ENCODE measurements around the gene APEH. TPM values are rescaled to one million over a fixed set of nuclear protein-coding genes. Genes with fewer than 3 reads are reported as not detected.

APEH gene
- total RNA-seq, 1 experiment from 2014 or later = 215 TPM

DNA sequence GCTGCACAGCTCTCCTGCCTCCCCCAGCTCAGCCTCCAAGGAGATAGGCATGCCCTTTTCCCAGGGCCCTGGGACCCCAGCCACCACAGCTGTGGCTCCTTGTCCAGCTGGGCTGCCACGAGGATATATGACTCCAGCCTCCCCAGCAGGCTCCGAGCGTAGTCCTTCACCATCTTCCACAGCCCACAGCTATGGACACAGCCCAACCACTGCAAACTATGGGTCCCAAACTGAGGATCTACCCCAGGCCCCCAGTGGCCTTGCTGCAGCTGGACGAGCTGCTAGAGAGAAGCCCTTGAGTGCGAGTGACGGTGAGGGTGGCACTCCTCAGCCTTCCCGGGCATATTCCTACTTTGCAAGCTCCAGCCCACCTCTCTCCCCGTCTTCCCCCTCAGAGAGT is 20.5 kb upstream of the APEH start:
- TF ChIP-seq, protein P1, sequence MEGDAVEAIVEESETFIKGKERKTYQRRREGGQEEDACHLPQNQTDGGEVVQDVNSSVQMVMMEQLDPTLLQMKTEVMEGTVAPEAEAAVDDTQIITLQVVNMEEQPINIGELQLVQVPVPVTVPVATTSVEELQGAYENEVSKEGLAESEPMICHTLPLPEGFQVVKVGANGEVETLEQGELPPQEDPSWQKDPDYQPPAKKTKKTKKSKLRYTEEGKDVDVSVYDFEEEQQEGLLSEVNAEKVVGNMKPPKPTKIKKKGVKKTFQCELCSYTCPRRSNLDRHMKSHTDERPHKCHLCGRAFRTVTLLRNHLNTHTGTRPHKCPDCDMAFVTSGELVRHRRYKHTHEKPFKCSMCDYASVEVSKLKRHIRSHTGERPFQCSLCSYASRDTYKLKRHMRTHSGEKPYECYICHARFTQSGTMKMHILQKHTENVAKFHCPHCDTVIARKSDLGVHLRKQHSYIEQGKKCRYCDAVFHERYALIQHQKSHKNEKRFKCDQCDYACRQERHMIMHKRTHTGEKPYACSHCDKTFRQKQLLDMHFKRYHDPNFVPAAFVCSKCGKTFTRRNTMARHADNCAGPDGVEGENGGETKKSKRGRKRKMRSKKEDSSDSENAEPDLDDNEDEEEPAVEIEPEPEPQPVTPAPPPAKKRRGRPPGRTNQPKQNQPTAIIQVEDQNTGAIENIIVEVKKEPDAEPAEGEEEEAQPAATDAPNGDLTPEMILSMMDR (conservative IDR thresholded peaks at IDR 0.05) = no peak

More for the DNA sequence above, 20.5 kb upstream of the APEH start:
- Histone ChIP-seq H2BK120ac (ENCODE audit: low read depth, low read length, poor library complexity, severe bottlenecking) (no peak overlapping the region), H3K23me2 (ENCODE audit: insufficient read length, low read depth, low read length, poor library complexity, severe bottlenecking) (no peaks in the 10 kb centered on the region), H3K56ac (ENCODE audit: insufficient read length, low read depth, low read length) (no peak overlapping the region), H3K4me1 (ENCODE audit: insufficient read depth, low read length) (no peaks in the 10 kb centered on the region), H3K14ac (ENCODE audit: insufficient read depth, low read length) (no peak overlapping the region; the same call in 1 of the 2 replicates), H3K9ac (ENCODE audit: extremely low read depth, insufficient read length, low read length) (no peak overlapping the region), H2AFZ (ENCODE audit: low read length) (no peak overlapping the region), H4K8ac (replicated peaks; ENCODE audit: insufficient read length, low read depth, low read length) (no peak overlapping the region), H3T11ph (ENCODE audit: low read length) (no peak overlapping the region), H3K27me3 (ENCODE audit: insufficient read depth, low read length) (no peaks in the 10 kb centered on the region), H2BK15ac (ENCODE audit: low read depth, low read length) (no peak overlapping the region), H3K9me3 (ENCODE audit: control insufficient read depth, low read depth, low read length) (no peaks in the 10 kb centered on the region), H4K20me1 (ENCODE audit: control insufficient read depth, insufficient read depth, insufficient read length) (no peaks in the 10 kb centered on the region), H2BK5ac (ENCODE audit: insufficient read length, low read length) (no peak overlapping the region), H3K4ac (ENCODE audit: low read depth, low read length) (no peak overlapping the region), H2BK20ac (ENCODE audit: low read depth, low read length, poor library complexity, severe bottlenecking) (no peak overlapping the region), H3K27ac (ENCODE audit: insufficient read length, low read depth, low read length) (no peak overlapping the region), H3K4me2 (ENCODE audit: insufficient read depth, insufficient read length, low read length) (no peak overlapping the region), H2BK12ac (ENCODE audit: insufficient read length, low read depth, low read length) (no peak overlapping the region), H3K23ac (ENCODE audit: insufficient read length, low read depth, low read length) (no peak overlapping the region), H3K79me2 (ENCODE audit: insufficient read depth, low read length) (no peaks in the 10 kb centered on the region), H3K18ac (ENCODE audit: insufficient read length, low read depth, low read length) (no peak overlapping the region), H4K91ac (ENCODE audit: insufficient read length, low read depth, low read length) (no peak overlapping the region), H2AK5ac (ENCODE audit: insufficient read length, low read length) (no peak overlapping the region), H3K79me1 (ENCODE audit: insufficient read depth, low read depth, low read length, poor library complexity, severe bottlenecking) (no peaks in the 10 kb centered on the region), H4K5ac (ENCODE audit: insufficient read length, low read depth, low read length) (no peak overlapping the region)
- Mint-ChIP-seq H3K27me3 (ENCODE audit: low read depth) (no peaks in the 10 kb centered on the region), H3K9me3 (no peaks in the 10 kb centered on the region), H3K36me3 (ENCODE audit: insufficient read depth in 1 of 3, low read depth in 3 of 3) (no peaks in the 10 kb centered on the region; a peak in 1 of 7 replicates), H3K4me1 (no peaks in the 10 kb centered on the region), H3K27ac (peak overlapping the region; percentile 57 to 79 (median 68); a peak in 3 of 7 replicates), H3K4me3 (no peak overlapping the region)
- no CpG with 5 or more reads among the region's 8 CpGs for WGBS (ENCODE audit: extremely low coverage, insufficient read length, low lambda C conversion rate)
- DNase-seq = no peak
